HG03175 (cell line): ENCODE results near the gene NEO1.
"Not testable (repeated sequence)": the region's sequence is repeated elsewhere in the genome, so short reads cannot be mapped to it uniquely, and the experiment has no call there.

Experiments
- ATAC-seq: cut with Tn5 transposase; IDR thresholded peaks from one replicate; pipeline ENCODE4 v1.9.1; 2021; ENCODE audit warnings: mild to moderate bottlenecking, moderate library complexity; ENCODE audit not compliant: unreplicated experiment

The NEO1 gene

GRCh38 chr15:73298522-73299245, 246.4 kb downstream of the NEO1 start:
- no peak for ATAC-seq

GRCh38 chr15:73300286-73300685, 248.0 kb downstream of the NEO1 start:
- not testable (repeated sequence) for ATAC-seq

DNA sequence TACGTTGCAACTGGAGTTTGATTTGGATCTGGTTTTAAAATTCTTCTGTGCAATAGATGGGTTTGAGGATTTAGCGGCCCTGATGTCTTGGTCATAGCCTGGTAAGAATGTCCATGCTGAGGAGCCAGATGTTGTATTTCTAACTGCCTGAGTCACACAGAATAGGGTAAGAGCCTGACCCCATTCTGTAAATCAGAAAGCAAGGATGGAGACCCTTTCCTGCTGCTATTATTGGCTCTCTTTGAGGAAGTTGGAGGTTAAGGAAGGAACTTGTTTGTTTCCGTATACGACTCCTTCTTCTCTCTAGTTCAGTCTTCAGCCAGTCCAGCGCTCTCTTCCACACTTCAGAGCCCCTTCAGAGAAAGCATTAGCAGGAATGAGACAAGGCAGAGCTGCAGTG, 251.4 kb downstream of the NEO1 start:
- no peak for ATAC-seq

DNA sequence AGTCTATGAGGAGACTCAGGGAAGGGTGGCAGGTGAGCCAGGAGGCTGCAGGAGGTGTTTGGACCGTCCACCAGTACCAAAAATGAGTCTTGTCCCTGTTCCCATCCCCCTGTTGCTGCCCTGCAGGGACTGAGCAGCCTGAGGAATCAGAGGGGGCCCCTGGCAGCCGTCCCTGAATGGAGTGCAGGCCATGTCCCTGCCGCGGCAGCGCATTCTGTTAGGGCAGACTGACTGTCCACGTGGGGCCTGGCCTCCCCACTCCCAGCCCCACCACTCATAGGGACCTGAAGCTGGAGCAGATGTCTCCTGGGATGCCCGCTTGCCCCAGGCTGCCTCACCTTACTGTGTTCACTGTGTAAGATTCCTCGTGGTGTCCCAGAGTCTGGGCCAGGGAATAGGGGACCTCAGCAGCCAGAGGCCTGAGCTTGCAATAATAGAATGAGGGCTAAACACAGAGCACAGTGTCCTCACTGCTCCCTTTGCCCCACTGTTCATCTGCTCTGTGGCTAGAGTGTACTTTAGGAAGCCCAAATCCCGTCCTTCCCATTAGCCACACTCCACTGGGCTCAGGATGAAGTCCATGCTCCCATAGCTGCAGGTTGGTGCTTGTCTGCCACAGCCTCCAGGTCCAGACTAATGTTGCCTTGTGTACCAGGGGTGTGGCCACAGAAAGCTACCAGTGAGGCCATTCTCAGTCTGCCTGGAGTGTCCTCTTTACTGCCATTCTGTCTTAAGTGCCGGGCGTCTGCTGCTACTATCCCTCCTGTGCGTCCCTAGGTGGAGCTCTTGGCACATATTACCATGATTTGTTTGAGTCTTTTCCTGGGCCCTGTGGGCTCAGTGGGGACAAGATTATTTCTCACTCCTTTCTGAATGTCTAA, 253.3 kb downstream of the NEO1 start:
- no peak for ATAC-seq

- no peak for ATAC-seq
These were observed 256.0 kb downstream of the NEO1 start for GRCh38 chr15:73308305-73308704.

- no peak for ATAC-seq
These were observed 261.6 kb downstream of the NEO1 start for GRCh38 chr15:73313861-73314260.

- no peak for ATAC-seq
These were observed 265.6 kb downstream of the NEO1 start for GRCh38 chr15:73317651-73318462.

- ATAC-seq: no peak
These were observed 266.4 kb downstream of the NEO1 start for GRCh38 chr15:73318463-73319351.

- no peak for ATAC-seq
These were observed 267.4 kb downstream of the NEO1 start for GRCh38 chr15:73319460-73320245.

- no peak for ATAC-seq
These were observed 268.4 kb downstream of the NEO1 start for GRCh38 chr15:73320619-73321180.

GRCh38 chr15:73321496-73322450, 269.5 kb downstream of the NEO1 start:
- no peak for ATAC-seq

DNA sequence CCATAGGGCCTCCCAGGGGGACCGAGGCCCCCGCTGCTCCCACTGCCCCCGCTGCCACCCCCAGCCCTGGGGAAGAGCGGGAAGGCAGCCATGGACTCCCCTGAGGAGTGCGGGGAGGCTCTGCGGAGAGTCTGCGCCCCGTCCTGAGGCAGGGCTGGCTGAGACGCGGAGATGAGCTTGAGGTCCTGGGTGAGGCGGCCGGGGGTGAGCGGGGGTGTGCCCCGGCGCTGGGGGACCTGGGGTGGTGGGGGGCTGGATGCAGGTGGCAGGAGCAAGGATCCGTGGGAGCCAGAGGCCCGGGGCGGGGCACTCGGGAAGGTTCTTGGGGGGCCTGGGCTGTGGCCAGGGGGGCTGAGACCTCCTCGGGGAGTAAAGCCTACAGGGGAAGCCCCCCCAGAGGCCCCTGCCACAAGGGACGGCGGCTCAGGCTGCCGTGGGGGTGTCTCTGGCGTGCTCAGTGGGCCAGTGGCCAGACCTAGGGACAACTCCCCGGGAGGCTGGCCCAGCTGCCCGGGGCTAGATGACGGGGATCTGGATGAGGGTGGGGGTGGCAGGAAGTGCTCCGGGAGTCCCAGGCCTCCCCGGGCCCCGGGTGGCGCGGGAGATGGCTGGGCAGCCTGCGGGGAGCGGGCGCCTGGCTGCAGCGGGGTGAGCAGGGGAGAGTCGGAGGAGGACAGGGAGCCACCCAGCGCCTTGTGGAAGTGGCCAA, 270.6 kb downstream of the NEO1 start:
- no peak for ATAC-seq

DNA sequence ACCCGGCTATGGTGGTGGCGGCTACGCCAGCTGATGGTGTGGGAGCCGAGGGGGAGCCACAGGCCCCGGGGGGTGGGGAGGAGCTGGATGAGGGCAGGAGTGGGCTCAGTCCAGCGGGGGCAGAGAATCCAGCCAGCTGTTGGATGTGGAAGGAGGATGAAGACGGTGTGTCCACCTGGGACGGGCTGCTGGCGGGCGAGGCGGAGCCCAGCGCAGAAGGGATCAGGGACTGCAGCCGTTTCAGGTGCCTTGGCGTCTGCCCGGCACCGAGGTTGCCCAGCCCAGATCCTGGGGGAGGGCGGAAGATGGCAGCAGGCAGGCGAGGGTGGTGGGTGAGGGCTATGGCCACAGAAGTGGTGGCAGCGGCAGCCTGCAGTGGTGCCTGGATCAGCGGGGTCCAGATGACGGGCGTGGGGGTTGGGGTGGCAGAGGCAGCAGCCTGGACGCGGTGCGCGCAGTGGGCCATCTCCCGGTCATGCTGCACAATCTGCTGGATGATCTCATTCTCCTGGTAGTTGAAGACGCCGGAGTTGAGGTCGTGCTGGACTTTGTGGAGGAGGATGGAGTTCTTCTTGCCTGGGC, 271.2 kb downstream of the NEO1 start:
- no peak for ATAC-seq

DNA sequence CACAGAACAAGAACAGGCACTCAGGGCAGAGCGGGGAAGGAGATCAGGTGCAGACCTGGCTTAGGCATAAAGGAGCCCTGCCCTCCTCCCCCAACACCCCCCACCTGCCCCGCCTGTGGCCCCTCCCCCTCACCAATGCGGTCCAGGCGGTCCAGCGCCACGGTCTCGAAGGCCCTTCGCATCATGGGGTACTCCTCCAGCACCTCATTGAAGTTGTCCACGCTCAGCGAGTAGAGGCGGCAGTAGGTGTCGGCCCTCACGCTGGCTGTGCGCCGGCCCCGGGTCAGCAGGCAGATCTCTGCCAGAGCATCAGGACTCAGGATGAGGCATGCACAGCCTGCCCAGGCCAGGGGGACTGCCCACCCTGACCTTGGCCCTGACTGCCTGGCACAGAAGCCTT, 271.7 kb downstream of the NEO1 start:
- no peak for ATAC-seq

DNA sequence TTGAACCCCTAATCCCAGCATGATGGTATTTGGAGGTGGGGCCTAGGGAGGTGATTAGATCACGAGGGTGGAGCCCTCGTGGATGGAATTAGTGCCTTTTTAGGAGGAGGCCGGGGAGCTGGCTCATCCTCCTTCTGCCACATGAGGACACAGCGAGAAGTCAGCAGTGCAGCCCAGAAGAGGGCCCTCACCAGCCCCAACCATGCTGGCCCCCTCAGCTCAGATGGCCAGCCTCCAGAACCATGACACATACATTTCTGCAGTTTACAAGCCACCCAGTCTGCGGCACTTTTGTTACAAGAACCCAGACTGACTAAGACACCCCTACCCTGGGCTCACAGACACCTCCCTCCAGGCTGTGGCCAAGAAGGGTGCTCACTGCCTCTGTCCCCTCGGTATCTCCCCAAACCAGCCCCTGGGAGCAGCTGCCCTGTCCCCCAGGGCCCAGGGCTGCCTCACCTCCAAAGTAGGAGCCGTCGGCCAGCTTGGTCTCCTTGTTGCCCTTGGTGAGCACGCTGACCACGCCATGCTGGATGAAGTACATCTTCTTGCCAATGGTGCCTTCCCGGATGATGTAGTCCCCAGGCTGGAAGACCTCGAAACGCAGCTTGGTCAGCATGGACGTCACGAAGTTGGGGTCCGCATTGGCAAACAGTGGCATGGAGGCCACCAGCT, 272.4 kb downstream of the NEO1 start:
- ATAC-seq: no peak

DNA sequence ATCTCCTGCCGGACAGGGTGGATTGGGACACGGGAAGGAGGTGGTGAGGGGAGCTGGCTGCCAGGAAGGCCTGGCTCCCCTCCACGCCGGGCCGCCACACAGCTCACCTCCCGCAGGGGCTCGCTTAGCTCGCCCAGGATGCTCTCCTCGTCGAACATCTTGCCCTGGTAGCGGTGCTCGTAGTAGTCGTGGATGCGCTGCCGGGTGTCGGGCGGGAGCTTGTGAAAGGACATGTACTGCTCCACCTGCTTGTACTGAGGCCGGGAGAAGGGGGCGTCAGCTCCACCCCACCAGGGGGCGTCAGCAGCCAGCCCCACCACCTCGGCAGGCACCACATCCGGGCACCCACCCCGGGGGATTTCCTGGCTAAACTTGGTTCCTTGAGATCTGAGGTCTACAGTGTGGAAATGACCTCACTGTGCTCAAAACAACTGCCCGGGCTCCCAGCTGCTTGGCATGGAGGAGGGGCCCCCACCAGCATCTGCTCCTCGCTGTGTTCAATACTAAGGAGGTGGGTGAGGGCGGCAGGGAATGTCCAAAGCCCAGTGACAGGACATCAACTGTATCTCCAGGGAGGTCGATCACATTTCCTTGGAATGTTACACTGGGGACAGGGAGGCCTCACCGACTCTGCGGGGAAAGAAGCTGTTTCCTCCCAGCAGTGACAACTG, 273.1 kb downstream of the NEO1 start:
- ATAC-seq: no peak
